Hepatocyte (in vitro differentiated cells): ENCODE measurements around the gene NSMF.
"Not testable (repeated sequence)": the region's sequence is repeated elsewhere in the genome, so short reads cannot be mapped to it uniquely, and the experiment has no call there.

Experiments
- EZH2 ChIP-seq: fragments of 200-600 bp; sonication (generic); IDR thresholded peaks from 2 replicates; pipeline ENCODE4 v1.6.1; 2016; ENCODE audit warnings: antibody characterized with exemption, mild to moderate bottlenecking, borderline replicate concordance
- EZH2phosphoT487 ChIP-seq: fragments of 200-600 bp; sonication (generic); IDR thresholded peaks from one replicate; pipeline ENCODE4 v1.6.1; 2018; ENCODE audit warnings: antibody characterized with exemption, mild to moderate bottlenecking, low read depth, moderate library complexity; ENCODE audit not compliant: unreplicated experiment, severe bottlenecking

GRCh38 chr9:137466389-137467085 is 7.4 kb upstream of the NSMF start:
- TF ChIP-seq EZH2, EZH2phosphoT487: not testable (repeated sequence)
